SK-N-DZ (cell line): ENCODE measurements around the gene PPP1R15A.
A peak's percentile ranks its signal among the peaks of the same experiment; 100 is the strongest.
"Not testable (repeated sequence)": the region's sequence is repeated elsewhere in the genome, so short reads cannot be mapped to it uniquely, and the experiment has no call there.

Experiments used
- DNase-seq: peaks from one replicate; pipeline ENCODE4 v3.0.0-alpha.2; 2015; ENCODE audit warnings: low spot score

PPP1R15A gene

GRCh38 chr19:48881741-48882657 lies 9.8 kb downstream of the PPP1R15A start:
- DNase-seq, result no peak

- DNase-seq, result no peak
Observed at GRCh38 chr19:48883726-48884125, 11.5 kb downstream of the PPP1R15A start.

- DNase-seq, result no peak
Observed at GRCh38 chr19:48887861-48888612, 15.8 kb downstream of the PPP1R15A start.

- not testable (repeated sequence) for DNase-seq
Observed at GRCh38 chr19:48889496-48889895, 17.3 kb downstream of the PPP1R15A start.

- no peak for DNase-seq
Observed at GRCh38 chr19:48890551-48890950, 18.3 kb downstream of the PPP1R15A start.

- DNase-seq, result no peak
Observed at GRCh38 chr19:48895226-48895625, 23.0 kb downstream of the PPP1R15A start.

- peak; percentile 72 for DNase-seq
Observed at GRCh38 chr19:48896191-48896720, 24.0 kb downstream of the PPP1R15A start.

GRCh38 chr19:48897181-48897580 lies 25.0 kb downstream of the PPP1R15A start:
- DNase-seq, result no peak

- DNase-seq, result not testable (repeated sequence)
Observed at GRCh38 chr19:48899386-48899749, 27.1 kb downstream of the PPP1R15A start.

GRCh38 chr19:48899781-48900476 lies 27.7 kb downstream of the PPP1R15A start, which contains the start of gene NUCB1:
Gene NUCB1, plus strand, starts transcription at chr19:48900312. Its CDS starts 485 bp downstream, at chr19:48900797.
- peak; percentile 95 for DNase-seq

- no peak for DNase-seq
Observed at GRCh38 chr19:48900477-48901406, 28.5 kb downstream of the PPP1R15A start.

- not testable (repeated sequence) for DNase-seq
Observed at GRCh38 chr19:48902291-48902690, 30.1 kb downstream of the PPP1R15A start.

- DNase-seq, result not testable (repeated sequence)
Observed at GRCh38 chr19:48903788-48904187, 31.6 kb downstream of the PPP1R15A start.

- DNase-seq, result no peak
Observed at GRCh38 chr19:48905664-48906063, 33.4 kb downstream of the PPP1R15A start.

GRCh38 chr19:48906324-48906723 lies 34.1 kb downstream of the PPP1R15A start:
- no peak for DNase-seq

- no peak for DNase-seq
Observed at GRCh38 chr19:48907671-48908070, 35.5 kb downstream of the PPP1R15A start.

GRCh38 chr19:48909424-48910077 lies 37.3 kb downstream of the PPP1R15A start:
- DNase-seq, result not testable (repeated sequence)

GRCh38 chr19:48910803-48911202 lies 38.6 kb downstream of the PPP1R15A start:
- DNase-seq, result no peak

- DNase-seq, result no peak
Observed at GRCh38 chr19:48913114-48913889, 41.1 kb downstream of the PPP1R15A start.
